GM19328 (cell line): Measurements from ENCODE around the gene SRP14.
A peak's percentile ranks its signal among the peaks of the same experiment; 100 is the strongest.
"Not testable (repeated sequence)": the region's sequence is repeated elsewhere in the genome, so short reads cannot be mapped to it uniquely, and the experiment has no call there.

Experiments used
- ATAC-seq: cut with Tn5 transposase; IDR thresholded peaks from one replicate; pipeline ENCODE4 v1.9.1; 2021; ENCODE audit warnings: mild to moderate bottlenecking, moderate library complexity; ENCODE audit not compliant: unreplicated experiment

Gene SRP14

GRCh38 chr15:40051616-40052415 is 12.8 kb upstream of the SRP14 start:
- no peak for ATAC-seq

DNA sequence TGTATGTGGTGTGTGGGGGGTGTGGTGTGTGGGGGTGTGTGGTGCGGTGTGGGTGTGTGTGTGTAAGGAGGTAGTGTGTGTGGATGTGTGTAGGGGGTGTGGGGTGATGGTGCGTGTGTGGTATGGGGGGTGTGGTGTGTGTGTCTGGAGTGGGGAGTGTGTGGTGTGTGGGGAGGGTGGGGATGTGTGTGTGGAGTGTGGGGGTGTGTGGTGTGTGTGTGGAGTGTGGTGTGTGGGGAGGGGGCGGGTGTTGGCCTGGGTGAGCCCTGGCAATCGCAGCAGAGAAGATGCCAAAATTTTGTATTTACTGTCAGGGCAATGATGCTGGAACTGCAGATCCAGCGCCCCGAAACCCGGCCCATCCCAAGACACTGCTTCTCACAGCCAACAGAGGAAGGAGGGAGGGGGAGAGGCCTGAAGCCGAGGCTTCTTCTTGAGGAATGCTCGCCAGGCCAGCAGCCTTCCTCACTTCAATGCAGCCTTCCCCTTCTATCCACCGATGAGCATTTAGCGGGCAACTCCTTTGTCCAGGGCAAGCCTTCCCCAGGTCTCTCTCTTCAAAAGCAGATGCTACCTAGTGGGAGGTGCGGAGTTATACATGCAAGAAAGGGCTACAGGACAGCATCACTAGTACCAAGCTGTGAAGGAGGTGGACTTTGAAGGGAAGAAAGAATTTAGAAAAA is 11.9 kb upstream of the SRP14 start:
- no peak for ATAC-seq

DNA sequence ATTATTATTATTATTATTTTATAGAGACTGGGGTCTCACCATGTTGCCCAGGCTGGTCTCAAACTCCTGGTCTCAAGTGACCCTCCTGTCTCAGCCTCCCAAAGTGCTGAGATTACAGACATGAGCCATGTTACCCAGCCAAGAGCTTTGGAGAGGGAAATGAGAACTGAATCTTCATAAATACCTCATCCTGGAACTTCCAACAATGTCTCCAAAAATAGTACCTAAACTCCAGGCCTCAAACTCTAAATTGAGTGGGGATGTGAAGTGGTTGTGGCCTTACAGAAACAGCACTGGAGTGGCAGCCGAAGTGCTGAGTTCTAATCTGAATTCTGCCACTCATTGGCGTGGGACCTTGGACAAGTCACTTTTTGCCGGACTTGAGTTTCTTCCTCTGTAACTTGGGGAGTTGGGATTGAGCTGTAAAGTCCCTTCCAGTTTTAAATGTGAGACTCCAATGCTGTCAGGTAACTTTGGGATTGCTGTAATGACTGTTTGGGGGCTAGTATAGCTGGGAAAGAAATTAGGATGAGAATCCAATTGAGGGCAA is 10.0 kb upstream of the SRP14 start:
- no peak for ATAC-seq

DNA sequence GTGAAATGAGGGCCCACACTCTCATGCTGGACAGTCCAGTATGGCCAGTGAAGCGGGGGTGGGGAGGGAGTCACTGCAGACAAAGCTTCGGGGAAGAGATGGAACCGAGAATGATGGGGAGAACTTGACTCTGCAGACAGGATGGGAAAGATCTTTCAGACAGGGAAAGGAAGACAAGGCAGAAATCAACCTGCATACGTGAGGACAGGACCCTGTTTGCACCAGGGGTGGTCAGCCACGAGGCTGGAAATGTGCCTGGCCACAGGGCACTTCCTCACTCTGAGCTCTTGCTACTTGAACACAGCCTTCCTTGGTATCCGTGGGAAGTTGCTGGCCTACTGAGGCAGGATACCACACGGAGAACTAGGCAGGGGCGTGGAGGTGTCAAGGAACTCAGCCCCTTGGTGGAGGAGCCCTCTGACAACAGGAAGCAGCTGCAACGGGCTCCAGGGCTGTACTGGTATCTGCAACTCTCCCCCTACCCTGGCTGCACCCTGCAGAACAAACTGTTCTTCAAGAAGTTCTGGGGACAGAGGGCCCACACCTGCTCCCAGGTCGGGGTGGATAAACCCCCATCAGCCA is 9.3 kb upstream of the SRP14 start:
- no peak for ATAC-seq

- ATAC-seq = no peak
Measured at GRCh38 chr15:40047415-40048210, 8.6 kb upstream of the SRP14 start.

DNA sequence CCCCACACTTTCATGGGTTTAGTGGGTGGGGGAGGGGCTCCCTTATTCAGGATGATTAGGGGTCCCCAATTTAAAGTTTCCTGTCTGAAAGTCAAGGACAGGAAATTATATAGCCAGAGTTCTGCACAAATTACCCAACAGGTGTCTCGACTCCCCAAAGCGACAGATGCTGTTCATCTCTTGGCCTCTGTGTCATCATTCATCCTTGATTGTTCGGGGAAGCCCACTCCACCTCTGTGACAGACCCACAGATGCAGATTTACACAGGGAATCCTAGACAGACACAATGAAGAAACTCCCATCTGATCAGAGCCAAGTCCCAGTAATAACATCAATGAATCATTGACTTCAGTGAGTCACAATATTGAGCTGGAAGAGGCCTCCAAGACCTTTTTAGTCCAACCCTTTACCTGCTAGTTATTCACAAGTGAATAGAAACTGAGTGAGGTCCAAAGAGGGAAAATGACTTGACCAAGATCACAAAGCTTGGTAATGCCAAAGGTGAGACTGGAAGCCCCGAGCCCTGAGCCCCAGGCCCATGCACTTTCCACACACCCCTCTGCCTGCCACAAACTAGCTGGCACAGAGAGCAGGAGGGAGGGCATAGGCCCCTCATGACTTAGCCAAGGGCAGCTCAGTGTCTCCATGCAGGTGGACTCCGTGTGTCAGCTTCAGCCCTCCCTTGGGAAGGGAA is 7.9 kb upstream of the SRP14 start:
- no peak for ATAC-seq

- no peak for ATAC-seq
Measured at GRCh38 chr15:40045572-40046217, 6.7 kb upstream of the SRP14 start.

DNA sequence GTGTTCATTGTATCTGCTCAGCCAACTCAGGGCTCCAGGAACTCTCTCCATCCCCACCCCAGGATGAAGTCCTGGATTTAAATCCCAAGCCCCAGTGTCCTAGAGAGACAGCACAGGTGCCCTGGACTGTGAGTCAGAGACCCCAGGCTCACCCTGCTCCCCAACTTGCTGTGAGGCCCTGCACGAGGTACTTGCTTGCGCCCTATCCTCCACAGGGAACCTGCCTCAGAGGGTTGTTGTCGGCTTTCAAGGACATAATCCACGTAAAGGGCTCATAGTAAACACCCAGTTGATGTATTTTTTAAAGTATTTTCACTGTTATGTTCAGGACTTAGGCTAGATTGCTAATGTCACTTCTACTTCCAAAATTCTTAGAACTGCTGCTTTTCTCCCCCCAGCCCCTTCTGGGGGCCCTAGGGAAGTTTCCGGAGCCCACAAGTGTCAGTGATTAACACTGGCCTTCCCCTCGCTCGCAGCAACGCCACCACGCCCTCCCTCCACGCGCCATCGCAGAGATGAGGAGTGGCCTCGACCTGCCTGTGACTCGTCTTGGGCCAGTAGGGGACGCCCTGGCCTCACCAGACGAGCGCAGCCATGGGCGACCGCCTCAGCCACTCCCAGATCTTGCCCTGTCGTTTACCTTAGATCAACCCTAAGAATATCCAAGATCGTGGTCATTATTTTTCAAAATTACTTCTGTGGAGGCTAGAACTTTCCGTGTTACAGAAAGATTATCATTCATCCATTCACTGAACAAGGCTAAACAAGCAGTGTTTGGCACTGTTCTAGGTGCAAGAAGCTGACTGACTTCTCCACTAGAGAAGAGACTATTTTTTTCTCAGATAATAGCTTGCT is 6.0 kb upstream of the SRP14 start:
- ATAC-seq = peak; percentile 62

DNA sequence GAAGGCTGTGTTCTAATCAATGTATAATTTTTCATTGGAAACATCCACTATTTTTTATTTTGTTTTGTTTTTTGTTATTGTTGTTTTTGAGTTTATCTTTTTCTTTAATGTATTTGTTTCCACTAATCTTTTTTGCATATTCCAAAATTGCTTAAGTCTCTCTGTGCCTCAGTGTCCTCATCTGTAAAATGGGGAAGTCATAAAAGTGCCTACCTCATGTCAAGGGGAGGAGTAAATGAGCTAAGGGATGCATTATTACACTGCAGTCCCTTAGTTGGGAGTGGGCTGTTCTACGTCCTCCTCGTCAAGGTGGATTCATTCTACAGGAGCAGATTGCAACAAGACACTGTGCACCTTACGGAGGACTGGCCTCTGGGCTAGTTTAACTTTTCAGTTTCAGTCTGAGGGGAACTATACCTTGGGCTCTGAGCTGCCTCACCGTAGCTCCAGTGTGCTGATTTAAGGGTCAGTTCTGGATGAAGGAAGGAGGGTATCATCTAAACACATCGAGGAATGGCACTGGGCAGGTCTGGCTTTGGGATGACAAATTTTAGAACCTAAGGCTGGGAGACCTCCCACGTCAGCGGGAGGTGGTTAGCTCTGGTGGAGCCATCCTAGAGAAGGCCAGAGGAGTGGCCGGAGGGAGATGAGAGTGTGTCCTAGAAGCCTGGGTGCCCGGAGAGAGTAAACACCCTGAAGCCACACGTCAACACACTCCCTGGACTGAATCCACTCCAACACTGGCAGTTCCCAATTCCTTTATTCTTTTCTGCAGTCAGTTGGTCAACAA is 5.1 kb upstream of the SRP14 start:
- no peak for ATAC-seq

DNA sequence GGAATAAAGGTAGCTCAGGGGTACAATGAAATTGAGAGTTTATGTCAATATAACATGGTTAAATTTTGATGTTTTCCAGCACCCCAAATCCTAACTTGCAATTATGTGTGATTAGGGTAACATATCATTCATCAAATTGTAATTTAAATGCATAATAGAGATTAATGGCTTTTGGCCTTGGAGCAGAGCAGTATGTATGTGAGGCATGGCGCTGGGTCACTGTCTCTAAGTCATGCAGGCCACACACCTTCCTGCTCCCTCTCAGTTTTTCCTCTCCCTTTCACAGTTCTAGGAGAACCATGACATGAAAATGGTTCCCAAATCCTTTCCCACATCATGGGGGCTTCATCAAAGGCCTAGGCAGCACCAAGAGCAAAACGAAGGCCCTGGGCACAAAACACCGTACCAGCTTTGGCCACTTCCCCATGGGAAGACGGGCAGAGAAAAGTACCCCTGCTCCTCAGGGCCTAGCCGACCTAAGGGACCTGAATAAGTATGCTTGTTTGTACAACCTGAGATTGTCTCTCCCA is 3.9 kb upstream of the SRP14 start:
- ATAC-seq = no peak

GRCh38 chr15:40040770-40041169 is 1.8 kb upstream of the SRP14 start:
- ATAC-seq = no peak

- no peak for ATAC-seq
Measured at GRCh38 chr15:40040293-40040635, 1.3 kb upstream of the SRP14 start.

DNA sequence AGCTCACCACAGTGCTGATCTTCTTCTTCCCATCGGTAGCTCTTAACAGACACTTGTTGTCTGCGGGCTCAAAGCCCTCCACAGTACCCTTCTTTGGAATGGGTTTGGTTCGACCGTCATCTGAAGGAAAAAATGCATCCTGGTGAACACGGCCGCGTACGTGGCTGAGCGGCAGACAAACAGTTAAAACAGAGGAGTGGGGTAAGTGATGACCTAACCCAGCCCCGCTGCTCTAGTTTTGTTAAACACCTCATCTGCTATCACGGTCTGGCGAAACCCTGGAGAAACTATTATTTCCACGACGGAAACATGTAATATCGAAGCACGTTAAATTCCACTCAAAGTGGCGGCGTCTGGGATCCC is 725 bp downstream of the SRP14 start:
- ATAC-seq = no peak

- no peak for ATAC-seq
Measured at GRCh38 chr15:40037721-40038120, 1.3 kb downstream of the SRP14 start.

DNA sequence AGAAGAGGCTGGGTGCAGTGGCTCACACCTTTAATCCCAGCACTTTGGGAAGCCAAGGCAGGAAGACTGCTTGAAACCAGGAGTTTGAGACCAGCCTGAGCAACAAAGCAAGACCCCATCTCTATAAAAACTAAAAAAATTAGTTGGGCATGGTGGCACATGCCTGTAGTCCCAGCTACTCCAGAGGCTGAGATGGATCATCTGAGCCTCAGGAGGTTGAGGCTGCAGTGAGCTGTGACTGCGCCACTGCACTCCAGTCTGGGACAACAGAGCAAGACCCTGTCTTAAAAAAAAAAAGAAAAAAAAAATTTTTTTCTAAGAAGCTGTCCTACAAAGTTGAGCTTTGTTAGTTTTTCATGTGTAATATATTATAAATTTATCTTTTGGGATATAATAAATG is 3.8 kb downstream of the SRP14 start:
- ATAC-seq = not testable (repeated sequence)

- no peak for ATAC-seq
Measured at GRCh38 chr15:40034186-40034946, 4.6 kb downstream of the SRP14 start.

DNA sequence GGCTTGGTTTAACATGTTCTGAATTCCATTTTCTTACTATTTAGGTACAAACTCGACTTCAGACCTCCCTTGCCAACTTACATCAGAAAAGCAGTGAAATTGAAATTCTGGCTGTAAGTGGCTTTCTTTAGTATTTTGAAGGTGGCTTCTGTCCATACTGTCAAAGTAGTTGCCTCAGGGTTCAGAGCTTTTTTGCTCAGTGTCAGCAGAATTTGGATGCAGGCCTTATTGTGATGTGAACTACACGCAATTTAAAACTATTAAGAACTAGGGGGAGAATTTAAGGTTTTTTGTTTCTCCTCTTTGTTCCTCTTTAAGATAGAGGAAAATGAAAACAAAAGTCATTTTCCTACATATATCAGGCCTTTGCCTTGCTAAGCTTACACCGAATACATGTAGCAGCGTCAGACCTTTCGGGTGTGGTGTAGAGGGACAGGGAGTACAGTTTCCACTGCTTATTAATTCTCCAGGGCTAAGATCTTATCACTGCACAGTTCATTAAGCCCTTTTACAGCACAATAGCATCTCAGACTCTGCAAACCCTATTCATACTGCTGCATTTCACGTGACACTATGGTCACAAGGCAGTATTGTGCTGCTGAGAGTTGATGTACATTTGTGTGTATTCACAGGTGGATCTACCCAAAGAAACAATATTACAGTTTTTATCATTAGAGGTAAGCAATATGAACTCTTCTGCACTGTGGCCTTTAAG is 6.7 kb downstream of the SRP14 start:
- no peak for ATAC-seq
